Hippocampal formation (tissue), 2 donors: ENCODE results near the gene LIMCH1.

Source experiments
- DNase-seq, 2 donors: peaks; one replicate each; lab custom pipeline; 2025; lab: John Stamatoyannopoulos, UW

Gene LIMCH1

DNA sequence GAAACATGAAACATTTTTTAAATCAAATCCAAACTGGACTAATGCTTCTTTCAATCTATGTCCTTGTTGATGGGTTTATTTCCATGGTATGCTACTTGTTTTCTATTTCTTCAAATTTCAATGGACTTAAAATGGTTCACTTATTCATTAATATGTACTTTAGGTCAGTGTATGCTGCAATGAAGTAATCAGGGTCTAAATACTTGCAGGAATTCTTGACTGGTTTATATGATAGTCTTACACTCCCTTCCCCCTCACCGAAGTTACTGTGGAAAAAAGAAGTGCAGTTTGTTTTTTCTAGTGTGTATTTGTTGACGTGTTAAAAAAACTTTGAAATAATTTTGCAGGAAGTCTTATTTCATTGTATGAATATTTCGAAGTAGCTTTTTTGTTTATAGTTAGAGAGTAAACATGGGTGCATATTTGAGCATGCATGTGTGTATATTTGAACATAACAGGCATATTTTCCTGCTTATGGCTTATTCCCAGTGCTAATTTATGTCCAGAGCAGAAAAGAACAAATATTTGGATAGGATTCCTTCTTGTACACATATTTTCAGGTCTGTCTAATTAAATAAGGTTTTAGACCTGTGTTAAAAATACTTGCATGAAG is 65.0 kb downstream of the LIMCH1 start:
- DNase-seq: no peak

DNA sequence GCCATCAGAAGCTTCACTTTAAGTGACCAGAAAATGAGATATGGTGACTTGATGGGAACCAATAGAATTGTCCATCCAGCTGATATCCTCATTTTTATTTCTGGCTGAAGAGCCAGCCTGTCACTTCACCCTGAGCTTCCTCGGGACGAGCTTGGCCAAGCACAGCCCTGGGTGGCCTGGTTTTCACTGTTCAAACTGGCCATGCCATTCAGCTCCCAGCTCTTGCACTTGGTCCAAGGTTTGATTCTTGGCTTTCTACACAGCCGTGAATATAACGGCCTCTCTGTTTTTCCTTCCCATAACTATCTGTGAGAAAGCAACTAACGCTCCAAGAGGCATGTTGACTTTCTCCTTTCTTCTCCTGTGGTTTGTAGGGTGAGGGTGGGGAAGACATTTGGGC is 71.9 kb downstream of the LIMCH1 start:
- DNase-seq: no peak

DNA sequence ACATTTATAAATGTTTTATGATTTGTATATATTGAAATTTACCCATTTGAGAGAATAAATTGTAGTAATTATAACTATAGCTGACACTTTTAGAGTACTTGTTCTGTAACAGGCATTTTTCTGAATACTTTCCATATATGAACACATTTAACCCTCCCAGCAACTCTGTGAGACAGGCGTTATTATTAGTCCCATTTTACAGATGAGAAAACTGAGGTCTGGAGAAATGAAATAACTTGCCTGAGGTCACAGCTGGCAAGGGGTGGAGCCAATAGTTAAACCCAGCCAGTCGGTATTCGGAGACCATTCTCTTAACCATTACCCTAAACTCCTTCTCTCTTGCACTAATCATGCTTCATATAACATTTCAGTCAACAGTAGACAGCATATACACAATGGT is 72.5 kb downstream of the LIMCH1 start:
- DNase-seq: no peak

DNA sequence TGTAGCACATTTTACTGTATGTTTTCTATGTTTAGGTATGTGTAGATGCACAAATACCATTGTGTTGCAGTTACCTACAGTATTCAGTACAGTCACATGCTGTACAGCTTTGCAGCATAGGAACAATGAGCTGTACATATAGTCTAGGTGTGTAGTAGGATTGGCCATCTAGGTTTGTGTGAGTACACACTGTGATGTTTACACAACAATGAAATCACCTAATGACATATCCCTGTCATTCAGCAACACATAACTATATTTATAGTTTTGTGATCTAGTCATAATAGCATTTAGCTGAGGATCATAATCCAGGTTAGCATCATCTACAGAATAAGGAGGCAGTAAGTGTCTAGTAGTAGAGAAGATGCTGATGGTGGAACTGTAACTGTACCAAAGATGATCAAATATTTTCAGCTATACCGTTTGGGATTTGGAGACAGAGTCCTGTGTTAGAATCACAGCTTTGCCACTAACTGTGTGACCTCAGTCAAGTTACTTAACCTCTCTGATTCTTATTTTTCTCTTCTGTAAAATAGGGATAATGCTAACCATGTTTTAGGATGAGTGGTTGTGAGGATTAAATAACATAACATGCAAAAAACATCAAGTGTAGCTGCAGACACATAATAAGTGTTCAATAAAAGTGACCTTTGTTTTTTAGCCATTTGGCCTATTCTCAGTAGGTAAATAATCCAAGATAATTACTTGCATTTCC is 73.3 kb downstream of the LIMCH1 start:
- DNase-seq: no peak

DNA sequence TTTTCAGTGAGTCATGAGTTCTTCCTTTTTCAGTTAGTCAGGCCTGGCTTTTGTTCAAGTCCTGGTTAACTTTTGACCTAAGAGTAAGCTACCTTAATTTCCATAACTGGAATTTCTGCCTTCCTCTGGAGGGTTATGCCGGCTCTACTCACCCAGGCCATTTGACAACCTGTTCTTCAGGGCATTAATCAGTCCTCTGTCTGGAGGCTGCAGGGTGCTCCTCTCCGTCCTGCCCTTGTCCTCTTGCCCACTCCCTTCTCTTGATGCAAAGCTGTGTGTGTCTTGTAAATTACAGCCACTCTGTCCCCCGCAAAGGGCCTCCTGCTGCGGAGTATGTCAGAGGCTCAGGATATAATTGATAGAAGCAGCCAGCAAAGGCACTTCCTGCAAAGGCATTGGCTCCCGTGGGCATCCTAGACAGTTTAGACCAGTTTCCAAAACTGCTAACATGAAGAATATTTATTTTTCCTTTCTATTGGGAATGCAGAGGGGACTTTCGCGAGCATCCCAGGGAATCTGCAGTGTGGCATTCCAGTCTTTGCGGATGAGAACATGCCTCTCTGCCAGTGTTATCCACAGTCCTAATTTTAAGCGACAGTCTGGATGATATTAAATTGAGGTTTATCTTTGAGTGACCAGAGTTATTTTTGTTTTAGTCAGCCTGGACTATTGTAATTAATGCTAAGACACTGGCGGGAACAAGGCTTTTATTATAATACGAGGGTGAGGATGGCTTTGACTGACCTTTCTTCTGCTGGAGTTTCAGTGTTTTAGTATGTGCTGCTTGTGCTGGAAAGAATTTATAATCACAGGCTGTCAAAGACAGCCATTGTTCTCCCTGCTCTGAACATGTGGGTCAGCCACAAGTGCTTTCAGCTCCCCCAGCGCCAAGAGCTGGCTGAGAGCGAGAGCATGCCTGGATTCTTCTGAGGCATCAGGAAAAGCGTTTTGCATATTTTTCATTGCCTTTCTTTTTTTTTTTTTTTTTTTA is 74.2 kb downstream of the LIMCH1 start:
- peak; percentile 83 to 96 for DNase-seq

DNA sequence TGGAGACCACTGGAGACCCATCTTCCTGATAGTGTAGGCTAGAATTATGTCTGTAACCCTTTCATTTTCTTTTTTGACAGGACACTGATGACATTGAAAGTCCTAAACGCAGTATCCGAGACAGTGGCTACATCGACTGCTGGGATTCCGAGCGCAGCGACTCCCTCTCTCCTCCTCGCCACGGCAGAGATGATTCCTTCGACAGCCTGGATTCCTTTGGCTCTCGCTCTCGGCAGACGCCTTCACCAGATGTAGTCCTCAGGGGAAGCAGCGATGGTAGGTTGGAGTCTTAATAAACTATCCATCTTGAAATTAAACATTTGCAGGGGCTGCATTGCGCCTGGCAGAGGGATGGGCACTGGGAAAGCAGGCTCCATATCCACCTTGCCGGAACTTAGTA is 75.4 kb downstream of the LIMCH1 start:
- no peak for DNase-seq

DNA sequence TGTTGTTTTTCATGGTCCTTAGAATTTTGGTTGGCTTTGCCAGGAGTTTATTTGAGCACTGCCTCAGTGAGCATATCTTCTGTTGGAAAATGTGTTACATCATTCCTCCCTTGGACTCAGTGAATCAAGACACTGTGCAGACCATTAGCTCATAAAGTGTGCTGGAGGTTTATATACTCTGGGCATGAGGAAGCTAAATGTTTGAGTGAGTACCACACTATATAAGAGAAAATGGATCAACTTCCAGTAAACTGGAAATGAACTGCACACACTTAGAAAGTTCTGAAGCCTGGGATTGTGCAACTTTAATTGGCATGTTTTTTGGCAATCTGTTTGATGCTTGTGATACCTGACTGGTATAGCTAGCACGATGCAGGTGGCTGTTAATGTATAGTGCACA is 75.9 kb downstream of the LIMCH1 start:
- DNase-seq: no peak

DNA sequence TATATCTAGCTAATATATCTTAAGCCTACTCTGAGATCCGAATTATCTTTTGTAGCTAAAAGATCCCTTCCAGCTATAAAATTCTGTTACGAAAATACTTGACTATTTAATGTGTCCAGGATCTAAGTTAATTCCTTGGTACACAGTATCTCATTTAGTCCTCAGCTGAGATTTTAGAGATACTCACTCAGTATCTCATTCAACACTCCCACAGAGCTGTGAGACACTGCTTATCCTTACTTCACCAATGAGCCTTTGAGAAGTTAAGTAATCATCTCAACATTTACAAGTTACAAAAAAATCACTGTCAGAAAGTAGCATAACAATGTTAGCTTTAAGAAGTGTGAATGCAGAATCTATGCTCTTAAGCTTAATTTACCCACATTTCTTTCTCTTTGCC is 76.6 kb downstream of the LIMCH1 start:
- DNase-seq: no peak

DNA sequence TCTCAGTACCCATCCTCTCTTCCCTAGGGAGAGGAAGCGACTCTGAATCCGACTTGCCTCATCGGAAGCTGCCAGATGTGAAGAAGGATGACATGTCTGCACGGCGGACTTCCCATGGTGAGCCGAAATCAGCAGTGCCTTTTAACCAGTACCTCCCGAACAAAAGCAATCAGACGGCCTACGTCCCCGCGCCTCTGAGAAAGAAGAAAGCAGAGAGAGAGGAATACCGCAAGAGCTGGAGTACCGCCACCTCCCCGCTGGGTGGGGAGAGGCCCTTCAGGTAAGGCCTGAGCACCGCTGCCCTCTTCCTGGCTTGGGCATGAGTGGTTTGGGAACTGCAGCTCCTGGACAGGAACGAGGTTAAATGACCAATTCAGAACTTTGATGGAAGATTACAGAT is 81.2 kb downstream of the LIMCH1 start:
- no peak for DNase-seq

DNA sequence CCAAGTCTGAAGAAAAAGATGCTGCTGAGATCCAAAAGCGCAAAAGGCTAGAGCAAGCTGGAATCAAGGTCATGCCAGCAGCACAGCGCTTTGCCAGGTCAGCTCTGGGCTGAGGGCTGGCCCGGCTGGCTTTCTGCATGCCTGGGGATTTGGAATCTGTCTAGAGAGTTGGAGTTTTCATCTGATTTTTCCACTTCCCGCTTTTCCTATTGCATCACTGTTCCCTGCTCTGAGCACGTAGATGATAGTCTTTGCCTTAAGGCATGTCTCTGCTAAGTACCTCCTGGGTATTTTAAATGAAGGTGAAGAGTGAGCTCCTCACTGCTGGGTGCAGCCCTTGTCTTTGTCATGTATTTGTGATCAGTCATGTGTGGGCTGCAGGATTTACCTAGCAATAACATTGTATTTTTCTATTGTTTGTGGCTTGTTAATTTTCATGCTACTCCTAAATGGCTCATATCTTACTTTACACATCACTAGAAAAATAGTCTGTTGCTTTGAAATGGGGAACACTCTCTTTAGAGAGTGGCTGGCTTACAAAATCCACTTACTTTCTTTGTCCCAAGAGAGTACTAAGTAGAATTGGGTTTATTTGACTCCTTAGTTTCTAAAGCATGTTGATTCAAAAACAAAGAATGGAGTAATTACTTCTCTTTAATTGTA is 82.8 kb downstream of the LIMCH1 start:
- DNase-seq: peak in 1 of 2 donors; percentile 15

DNA sequence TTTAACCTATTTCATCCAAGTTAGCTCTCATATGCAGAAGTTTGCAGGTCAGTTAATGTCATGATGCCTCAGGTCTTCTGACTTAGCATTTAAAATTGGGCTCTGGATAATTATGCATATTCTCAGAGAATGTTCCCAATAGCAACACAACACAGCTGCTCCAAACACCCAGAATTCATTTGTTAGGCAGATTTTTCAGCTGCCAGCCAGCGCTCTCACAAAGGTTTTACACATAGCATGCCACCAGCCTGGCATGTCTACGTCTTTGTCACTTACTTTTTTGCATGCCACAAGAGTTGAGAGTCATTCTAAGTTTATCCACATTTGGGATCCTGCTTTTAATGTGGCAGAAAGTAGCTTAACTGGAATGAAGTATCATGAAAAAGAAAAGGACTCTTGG is 84.8 kb downstream of the LIMCH1 start:
- peak; percentile 66 to 89 for DNase-seq

DNA sequence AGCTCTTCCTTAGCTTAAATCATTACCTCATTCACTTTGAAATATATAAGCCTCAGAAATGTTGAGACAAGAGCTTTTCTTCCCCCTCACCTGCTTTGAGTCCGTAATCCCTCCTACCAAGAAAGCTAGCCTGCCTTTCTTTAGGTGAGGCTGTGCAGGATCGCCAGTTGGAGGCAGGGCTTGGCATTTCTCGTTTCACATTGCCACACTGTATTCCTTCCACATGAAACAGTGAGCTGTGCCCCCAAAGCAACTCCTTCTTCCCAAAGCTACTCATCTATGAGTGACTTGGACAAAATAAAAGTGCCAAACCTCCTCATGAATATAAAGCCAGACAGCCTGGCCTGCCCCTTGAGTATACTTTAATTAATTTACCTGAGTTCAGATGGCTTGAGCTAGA is 86.8 kb downstream of the LIMCH1 start:
- DNase-seq: no peak

DNA sequence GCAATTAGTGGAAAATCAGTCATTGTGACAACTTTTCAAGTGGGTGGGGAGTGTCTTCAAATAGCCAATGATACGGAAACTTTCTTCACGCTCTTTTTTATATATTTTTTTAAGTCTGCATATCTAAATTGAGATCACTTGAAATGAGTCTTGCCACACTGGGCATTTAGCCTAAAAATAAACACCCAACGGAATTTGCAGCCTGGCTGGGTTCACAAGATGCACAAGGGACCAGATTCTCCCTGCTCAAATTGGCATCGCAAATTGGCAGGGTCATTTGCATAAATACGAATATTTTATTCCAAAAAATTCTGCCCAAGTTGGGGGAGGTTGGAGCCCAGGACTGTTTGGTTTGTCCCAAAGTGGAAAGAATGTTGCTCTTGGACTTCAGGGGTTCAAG is 87.6 kb downstream of the LIMCH1 start:
- no peak for DNase-seq

DNA sequence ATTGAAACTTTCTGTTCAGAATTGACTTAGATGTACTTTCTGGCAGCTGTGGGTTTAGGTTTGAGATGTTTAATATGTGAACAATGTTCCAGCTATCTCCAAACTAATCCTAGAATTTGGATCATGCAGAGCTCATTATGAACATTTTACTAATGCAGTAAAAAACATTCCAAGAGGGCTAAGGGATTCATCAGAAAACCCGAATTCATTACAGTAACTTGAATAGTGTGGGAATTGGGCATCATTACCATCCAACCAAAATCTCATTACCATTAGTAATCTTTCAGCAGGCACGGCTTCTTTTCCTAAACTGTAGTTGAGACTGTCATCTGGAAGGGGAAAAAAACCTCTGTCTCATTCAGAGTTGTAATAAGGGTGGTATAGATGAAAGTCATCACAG is 91.0 kb downstream of the LIMCH1 start:
- DNase-seq: no peak

DNA sequence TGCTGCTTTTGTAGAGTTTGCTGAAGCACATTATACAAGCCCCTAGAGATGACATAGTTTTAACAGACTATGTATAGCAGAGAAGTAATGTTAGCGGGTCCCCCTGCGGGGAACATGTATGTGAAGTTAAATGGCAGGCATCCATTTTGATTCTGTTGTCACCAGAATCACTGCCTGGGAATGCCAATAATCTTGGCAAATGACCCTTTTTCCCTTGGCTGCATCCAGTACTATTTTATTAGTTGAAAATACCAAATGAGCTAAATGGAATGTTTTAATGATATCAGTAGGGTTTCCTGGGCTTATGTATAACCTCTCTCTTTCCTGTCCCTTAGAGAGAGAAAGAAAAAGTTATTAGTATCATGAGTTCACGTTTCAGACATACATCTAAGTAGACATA is 93.6 kb downstream of the LIMCH1 start:
- no peak for DNase-seq

DNA sequence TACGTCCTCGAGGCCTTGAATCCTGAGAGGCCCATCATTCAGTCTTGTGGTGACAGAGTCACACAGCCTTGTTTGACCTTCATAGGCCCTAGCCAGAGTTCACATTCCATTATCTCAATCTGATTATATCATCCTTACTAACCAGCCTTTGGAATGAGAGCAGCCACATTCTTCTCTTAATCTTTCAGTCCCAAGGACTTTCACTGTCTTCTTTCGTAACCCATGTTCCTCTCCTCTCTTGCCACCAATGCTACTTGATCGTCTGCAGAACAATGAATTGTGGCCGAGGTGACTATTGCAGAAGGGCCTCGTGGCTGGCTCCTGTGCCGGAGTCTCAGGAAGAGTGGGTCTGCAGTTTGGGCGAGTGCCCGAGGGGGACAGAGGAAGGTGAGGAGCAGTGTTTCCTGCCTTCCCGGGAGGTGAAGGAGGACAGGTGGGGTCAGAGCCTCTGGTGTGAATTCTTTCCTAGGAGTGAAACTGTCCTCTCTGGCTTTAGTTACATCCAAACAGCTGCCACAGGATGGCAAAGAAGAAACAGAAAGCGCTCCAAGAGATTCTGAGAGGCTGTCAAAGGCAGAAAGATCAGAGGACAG is 94.6 kb downstream of the LIMCH1 start:
- DNase-seq: no peak

DNA sequence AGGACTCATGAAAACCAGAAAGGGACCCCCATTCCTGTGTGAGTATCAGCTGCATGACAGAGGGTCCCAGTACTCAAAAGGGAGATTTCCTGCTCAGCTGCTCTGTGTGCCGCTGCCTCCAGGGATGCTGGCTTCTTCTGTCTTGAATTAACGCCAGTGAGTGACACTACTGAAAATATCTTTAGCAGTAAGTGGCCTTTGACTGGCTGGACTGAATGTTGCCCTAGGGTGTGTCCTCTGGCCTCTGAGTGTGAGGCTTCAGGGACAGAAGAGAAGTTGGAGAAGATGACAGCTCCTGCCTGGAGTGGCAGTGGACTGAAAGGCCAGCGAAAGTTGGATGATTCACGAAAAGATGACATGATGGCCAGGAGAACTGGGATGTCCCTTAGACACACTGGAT is 95.4 kb downstream of the LIMCH1 start:
- DNase-seq: no peak

DNA sequence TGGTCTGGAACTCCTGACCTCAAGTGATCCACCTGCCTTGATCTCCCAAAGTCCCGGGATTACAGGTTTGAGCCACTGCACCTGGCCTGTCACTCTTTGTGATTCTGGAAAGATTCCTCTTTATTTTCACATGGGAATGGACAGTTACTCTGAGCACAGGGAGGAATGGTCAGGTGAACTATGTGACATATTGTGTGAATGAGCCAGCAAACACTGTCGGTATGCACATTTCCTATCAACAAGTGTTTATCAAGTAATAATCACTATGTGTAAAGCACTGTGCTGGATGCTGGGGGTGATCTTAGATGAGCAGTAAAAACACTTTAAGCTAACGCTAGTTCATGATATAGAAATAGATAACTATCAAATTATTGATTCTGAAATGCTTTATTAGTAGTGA is 97.5 kb downstream of the LIMCH1 start:
- no peak for DNase-seq

DNA sequence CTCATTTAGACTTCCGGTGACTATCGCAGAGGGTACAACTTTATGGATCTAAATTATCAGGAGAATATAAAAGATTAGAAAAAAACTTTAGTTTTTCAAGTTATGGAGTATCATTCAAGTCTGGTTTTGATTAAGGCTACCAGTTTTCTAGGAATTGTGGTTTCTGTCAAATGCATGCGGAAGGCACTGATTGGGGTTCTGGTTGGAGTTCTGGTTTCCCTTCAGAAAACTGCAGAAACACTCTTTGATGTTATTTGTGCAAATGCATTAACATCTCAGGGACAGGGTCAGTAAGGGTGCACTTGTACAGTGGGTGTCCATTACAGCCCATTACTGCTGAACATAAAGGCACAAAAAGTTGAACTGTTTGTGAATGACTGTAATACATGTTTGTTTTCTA is 100.2 kb downstream of the LIMCH1 start:
- no peak for DNase-seq

DNA sequence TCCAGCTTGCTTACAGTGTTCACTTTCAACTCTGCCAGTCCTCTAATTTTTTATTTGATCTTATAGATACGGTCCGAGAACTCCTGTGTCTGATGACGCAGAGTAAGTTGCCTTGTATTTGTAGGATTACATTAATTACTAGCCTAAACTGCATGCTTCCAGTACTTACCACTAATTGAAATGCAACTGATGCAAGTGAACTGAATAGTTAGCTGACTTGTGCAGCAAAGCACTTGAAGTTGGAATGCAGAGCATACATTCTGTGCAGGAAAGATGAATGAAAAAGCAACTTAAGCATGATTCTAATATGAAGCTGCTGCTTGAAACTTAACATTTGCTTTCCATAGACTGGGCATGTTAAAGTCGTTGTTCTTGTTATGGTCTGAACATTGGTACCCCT is 100.9 kb downstream of the LIMCH1 start:
- DNase-seq: no peak

DNA sequence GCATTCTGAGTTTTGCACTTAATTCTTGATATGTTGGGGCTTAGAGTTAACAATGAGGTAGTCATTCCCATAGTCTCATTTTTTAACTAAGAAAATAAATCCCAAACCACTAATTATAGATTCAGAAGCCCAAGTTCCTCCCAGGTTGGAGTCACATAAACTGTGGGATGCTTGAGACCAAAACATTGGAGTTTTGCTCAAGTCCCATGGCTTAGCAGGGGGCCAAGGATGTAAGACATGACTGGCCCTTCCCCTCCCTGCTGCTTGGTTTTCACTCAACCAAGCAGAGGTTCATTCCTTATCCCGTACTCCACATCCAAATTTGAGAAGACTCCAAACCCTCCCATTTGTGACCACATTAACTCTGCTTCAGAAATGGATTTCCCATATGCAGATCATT is 101.3 kb downstream of the LIMCH1 start:
- no peak for DNase-seq

DNA sequence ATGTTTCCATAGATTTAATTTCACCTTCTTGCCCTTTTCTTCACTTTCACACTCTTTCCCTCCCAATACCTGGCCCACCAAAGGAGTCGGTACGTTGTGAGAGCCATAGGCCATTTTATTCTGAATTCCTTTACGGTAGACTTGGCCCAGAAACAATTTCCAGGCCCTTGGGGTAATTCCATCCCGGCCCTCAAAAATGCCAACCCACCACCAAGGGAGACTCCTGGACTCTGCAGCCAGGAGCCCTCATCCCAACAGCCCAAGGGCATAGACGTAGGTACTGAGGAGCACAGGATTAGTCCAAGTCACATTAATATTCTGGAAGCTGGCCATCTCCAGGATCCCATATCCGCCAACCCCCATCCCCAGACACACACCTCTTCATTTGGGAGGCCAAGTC is 102.9 kb downstream of the LIMCH1 start:
- no peak for DNase-seq
